GM12872 (cell line): ENCODE results near the gene CHRNA1.

Experiments used
- TF ChIP-seq, protein P1 (sequence below): IDR thresholded peaks from 3 replicates; pipeline ENCODE4 v1.5.1; 2011; ENCODE audit warnings: low read depth, mild to moderate bottlenecking, low read length, moderate library complexity; ENCODE audit not compliant: insufficient read depth

The CHRNA1 gene

DNA sequence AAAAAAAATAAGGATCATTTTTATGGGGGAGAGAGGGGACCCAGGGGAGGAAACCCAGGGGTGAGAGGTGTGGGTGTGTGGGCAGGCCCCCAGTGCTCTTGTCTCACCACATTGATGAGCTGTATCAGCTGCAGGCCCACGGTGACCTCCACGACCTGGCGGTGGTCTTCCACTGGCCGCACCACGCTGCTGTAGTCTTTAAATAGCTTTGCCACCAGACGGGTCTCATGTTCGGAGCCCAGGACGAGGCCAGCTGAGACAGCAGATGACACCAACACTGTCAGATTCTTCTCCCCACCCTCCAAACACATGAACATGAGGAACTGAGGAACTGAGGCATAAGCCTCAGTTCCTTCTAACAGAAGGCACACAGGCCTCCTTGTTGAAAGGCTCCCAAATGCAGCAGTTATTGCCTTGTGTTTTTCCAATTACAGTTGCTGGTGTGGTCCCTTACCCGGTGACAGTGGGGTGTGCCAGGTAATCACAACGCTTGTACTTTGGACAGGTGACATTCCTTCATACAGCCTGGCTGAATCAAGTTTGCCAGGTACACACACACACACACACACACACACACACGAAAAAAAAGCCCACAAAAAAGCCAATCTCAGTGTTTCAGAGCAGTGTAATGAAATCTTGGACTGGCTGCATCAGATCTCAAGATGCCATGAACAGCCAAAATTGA lies 4.7 kb downstream of the CHRNA1 start:
- TF ChIP-seq, protein P1, sequence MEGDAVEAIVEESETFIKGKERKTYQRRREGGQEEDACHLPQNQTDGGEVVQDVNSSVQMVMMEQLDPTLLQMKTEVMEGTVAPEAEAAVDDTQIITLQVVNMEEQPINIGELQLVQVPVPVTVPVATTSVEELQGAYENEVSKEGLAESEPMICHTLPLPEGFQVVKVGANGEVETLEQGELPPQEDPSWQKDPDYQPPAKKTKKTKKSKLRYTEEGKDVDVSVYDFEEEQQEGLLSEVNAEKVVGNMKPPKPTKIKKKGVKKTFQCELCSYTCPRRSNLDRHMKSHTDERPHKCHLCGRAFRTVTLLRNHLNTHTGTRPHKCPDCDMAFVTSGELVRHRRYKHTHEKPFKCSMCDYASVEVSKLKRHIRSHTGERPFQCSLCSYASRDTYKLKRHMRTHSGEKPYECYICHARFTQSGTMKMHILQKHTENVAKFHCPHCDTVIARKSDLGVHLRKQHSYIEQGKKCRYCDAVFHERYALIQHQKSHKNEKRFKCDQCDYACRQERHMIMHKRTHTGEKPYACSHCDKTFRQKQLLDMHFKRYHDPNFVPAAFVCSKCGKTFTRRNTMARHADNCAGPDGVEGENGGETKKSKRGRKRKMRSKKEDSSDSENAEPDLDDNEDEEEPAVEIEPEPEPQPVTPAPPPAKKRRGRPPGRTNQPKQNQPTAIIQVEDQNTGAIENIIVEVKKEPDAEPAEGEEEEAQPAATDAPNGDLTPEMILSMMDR = no peak

DNA sequence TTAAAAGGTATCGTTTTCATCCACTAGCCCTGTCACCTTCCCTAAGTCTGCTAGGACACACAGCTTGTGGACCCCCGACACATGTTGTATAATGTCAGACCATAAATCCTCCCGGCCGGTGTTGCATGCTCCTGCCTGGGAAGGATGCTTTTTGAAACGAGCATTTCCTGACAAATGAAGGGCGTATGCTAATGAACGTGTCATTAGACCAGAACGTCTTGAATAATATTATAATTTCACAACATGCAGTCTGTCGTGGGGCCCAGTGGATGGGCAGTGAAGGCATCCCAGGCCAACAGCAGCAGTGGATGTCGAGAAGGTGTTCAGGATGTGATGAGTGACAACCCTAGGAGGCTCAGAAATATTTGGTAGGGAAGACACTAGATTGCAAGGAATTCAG lies 7.5 kb downstream of the CHRNA1 start:
- TF ChIP-seq, protein P1 = no peak

DNA sequence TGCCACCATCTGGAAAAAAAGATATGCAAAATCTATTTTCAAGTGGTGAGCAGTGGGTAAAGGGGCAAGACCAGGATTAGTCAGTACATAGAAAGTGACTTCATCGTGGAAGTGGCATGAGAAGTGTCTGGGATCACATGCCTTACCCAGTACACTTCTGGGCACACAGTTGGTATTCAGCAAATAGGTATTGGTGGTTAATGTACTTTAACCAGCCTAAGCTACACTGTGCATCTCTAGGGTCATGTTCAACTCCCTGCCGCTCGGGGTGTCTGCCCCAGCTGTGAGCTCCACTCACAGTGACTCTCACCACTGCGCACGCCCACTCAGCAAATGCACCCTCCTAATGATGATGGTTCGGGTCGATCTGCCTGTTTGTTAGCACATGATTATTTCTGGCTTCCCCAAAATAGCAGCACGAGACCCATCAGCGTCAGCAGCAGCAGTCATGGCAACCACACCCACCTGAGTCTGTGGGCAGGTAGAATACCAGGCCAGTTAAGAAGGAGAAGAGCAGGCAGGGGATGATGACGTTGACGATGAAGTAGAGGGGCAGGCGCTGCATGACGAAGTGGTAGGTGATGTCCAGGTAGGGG lies 11.1 kb downstream of the CHRNA1 start:
- TF ChIP-seq, protein P1 = no peak

DNA sequence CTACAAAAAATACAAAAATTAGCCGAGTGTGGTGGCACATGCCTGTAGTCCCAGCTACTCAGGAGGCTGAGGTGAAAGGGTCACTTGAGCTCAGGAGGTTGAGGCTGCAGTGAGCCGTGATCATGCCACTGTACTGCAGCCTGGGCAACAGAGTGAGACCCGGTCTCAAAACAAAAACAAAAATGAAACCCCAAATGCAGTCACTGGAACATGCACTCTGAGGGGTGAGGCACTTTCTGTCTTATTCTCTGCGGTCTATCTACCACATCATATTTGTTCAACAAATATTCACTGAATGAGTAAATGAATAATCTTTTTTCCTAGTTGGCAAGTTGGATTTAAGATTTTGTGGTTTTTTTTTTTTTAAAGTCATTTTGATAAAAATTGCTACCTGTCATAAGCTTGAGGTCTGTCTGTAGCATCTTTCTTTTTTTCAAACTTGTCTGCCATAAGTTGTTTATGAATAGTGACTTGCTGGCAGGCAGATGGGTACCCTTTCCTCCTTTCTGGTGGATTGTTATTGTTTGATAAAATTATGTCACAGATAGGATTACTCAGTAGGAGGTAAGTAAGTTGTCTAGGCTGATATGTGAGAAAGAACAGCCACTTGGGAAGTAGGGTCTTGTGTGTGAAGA lies 11.8 kb downstream of the CHRNA1 start:
- TF ChIP-seq, protein P1 = no peak

DNA sequence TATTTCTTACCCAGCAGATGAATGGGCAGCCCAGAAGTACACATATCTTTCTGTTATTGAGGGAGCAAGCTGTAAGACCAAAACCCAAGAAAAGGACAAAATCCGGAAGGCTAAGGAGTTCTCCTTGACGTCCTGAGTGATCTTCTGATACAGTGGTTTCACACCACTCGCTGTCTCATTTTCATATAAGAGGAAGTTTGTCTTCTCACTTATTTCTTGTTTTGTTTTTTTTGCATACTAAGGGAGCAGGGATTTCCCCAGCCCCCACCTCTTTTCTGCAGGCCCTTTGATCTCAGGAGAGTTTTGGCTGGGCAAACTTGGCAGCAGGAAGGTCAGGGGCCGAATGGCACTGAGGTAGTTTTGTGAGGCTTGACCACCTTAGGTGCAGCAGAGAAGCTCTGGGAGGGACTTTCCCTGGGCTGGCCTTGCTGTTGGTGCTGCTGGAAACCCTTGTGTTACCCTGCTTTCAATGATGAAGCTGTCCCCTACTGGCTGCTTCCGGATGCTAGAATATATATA lies 13.3 kb downstream of the CHRNA1 start:
- TF ChIP-seq, protein P1 = 0 out of 3 replicates have a peak, but pooled peaks have one; percentile 3

DNA sequence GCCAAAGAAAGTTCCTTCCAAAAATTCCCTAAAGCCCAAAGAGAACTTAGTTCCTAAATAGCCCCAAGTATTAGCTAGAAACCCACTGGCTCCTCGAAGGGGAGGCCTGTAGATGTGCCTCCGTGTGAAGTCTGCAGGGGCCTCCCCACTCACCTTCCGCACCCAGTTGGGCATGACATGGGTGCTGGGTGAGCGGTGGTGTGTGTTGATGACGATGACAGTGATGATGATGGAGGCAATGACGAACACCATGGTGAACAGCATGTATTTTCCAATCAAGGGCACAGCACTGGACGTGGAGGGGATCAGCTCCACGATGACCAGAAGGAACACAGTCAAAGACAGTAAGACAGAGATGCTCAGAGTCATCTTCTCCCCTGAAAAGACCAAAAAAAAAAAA lies 14.5 kb downstream of the CHRNA1 start:
- TF ChIP-seq, protein P1 = no peak

DNA sequence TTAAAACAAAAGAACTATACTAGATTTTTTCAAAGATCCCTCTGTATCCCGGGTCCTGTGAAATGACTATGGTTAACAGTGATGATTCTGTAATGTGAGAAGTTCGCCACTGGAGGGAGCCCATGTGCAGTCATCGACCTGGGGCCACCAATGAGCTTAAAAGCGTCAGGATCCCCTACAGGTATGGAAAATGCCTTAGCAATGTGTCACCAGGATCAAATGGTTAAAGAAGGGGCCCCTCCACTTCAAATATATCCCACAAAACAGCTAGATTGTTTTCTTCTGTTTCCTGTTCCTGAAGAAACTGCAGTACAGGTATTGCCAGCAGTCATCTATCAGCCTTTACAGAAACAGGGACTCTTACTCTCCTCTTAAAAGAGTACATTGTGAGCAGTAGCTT lies 15.3 kb downstream of the CHRNA1 start:
- TF ChIP-seq, protein P1 = peak; percentile 81
